T-helper 9 cell (primary cell): Measurements from ENCODE around the gene ARSD.
"Not testable (repeated sequence)": the region's sequence is repeated elsewhere in the genome, so short reads cannot be mapped to it uniquely, and the experiment has no call there.

Experiments
- DNase-seq: peaks from one replicate; pipeline ENCODE4 v3.0.0-alpha.2; 2020
- total RNA-seq, 2 donors: gene quantifications; one replicate each; lab custom pipeline; 2026; lab: John Stamatoyannopoulos, UW

ARSD gene, protein sequence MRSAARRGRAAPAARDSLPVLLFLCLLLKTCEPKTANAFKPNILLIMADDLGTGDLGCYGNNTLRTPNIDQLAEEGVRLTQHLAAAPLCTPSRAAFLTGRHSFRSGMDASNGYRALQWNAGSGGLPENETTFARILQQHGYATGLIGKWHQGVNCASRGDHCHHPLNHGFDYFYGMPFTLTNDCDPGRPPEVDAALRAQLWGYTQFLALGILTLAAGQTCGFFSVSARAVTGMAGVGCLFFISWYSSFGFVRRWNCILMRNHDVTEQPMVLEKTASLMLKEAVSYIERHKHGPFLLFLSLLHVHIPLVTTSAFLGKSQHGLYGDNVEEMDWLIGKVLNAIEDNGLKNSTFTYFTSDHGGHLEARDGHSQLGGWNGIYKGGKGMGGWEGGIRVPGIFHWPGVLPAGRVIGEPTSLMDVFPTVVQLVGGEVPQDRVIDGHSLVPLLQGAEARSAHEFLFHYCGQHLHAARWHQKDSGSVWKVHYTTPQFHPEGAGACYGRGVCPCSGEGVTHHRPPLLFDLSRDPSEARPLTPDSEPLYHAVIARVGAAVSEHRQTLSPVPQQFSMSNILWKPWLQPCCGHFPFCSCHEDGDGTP
- 1.9 to 5.0 reads per million in 2 donors for total RNA-seq

GRCh38 chrX:2928583-2929434, at the start of gene ARSD:
ARSD (minus strand) TSS chrX:2929339; CDS start chrX:2929275, 64 bp downstream.
- DNase-seq: peak; percentile 16

GRCh38 chrX:2978639-2979038, 49.5 kb upstream of the ARSD start:
- not testable (repeated sequence) for DNase-seq

- DNase-seq: no peak
Observed at GRCh38 chrX:2974961-2975360, 45.8 kb upstream of the ARSD start.

GRCh38 chrX:2972391-2972790, 43.3 kb upstream of the ARSD start:
- no peak for DNase-seq

GRCh38 chrX:2969021-2969420, 39.9 kb upstream of the ARSD start:
- no peak for DNase-seq

GRCh38 chrX:2967998-2968909, 39.1 kb upstream of the ARSD start:
- DNase-seq: no peak

DNA sequence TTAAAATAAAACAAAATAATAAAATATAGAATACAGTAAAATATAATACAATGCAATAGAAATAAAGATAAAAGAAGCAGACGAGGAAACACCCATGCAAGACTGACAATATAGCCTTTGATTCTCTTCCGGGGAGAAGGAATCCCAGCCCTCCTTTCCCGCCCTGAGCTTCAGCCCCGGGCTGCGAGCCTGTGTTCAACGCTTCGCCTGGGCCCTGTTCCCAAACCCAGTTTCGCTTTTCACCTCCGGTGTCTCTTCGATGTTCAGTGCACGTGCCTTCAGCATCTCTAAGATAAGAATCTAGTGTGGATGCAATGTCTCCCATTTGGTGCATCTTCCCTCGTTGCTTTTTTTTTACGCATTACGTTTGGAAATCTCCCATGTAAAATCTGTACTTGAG, 38.4 kb upstream of the ARSD start:
- DNase-seq: no peak

- DNase-seq: no peak
Observed at GRCh38 chrX:2967012-2967411, 37.9 kb upstream of the ARSD start.

- DNase-seq: no peak
Observed at GRCh38 chrX:2965965-2966364, 36.8 kb upstream of the ARSD start.

GRCh38 chrX:2963992-2964794, 35.1 kb upstream of the ARSD start:
- DNase-seq: not testable (repeated sequence)

- DNase-seq: not testable (repeated sequence)
Observed at GRCh38 chrX:2963449-2963848, 34.3 kb upstream of the ARSD start.

- no peak for DNase-seq
Observed at GRCh38 chrX:2962381-2962780, 33.2 kb upstream of the ARSD start.

DNA sequence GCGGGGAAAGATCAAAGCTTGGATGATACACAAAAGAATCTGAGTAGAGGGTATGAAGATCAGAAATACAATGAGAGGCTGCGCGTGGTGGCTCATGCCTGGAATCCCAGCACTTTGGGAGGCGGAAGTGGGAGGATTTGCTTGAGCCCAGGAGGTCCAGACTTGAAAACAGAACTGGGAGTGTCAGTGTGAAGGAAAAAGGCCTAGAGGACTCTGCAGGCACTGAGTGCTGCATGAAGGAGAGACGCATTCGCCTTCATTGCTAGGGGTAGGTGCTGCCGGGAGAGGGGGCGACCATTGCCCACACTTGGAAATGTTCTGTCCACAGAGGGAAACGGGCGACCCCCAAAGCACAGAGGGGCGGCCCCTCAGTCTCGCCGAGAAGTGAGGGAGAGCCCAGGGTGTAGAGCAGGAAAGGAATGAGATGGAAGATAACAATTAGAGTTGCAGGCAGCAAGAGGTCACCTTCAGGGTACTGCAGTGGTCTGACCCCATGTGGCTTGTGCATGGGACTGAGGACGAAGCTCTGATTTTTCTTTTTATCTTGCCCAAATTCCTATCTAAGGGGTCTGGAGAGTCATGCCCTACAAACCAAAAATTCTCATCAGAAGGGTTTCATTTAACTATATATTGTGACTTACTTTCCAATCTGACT, 31.8 kb upstream of the ARSD start:
- no peak for DNase-seq

DNA sequence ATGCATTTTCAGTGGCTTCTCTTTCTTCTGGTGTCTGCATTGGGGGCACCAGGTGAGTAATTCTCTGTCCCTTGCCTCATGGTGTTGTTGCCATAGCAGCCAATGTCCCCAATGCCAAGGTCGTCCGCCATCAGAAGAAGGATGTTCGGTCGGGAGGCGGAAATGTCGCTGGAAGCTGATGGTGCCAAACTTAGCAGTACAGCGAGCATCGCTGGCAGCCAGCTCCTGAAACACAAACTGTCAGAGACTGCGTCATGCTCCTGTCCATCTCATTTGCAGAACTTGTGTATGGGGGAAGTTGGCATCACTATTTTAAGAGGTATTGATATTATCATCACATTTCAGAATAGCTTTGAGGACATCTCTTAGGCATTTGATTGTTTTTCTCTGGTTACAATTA, 29.1 kb upstream of the ARSD start:
- no peak for DNase-seq

DNA sequence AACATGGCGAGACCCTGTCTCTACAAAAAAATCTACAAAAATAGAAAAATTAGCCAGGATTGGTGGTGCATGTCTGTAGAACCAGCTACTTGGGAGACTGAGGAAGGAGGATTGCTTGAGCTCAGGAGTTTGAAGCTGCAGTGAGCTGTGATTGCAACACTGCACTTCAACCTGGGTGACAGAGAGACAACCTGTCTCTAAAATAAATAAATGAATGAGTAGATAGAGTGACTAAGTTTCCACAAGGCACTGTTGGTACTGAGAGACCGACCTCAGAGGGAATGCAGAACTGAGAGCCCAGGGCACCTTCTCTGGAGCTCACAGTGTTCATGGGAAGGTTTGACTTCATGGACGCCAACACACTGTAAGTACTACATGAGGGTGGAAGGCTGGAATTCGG, 26.7 kb upstream of the ARSD start:
- DNase-seq: no peak

- no peak for DNase-seq
Observed at GRCh38 chrX:2955281-2955680, 26.1 kb upstream of the ARSD start.

- DNase-seq: no peak
Observed at GRCh38 chrX:2954541-2954940, 25.4 kb upstream of the ARSD start.

DNA sequence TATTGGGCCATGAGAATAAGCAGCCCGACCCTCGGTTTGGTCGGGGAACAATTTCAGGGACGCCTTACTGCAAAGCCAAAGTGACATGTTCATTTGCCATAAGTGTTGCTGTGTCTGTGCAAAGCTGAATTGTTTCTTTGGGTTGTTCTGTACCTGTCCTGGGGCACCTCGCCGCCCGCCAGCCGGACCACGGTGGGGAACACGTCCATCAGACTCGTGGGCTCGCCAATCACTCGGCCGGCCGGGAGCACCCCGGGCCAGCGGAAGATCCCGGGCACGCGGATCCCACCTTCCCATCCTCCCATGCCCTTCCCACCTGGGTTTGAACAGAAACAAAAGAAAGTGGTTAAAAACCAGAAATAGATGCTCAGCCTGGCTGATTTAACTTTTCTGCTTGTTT, 8.8 kb upstream of the ARSD start:
- DNase-seq: not testable (repeated sequence)

- DNase-seq: no peak
Observed at GRCh38 chrX:2934715-2935710, 5.9 kb upstream of the ARSD start.
